Posterior vena cava (tissue), 2 donors: ENCODE data around the gene MYG1. TPM values are rescaled to one million over a fixed set of nuclear protein-coding genes. Genes with fewer than 3 reads are reported as not detected.

ENCODE experiments used
- DNase-seq: peaks from one replicate; pipeline ENCODE4 v3.0.0-alpha.2; 2020; ENCODE audit warnings: low spot score
- intact Hi-C, 2 donors: fragments of 100-400 bp; cut with DNase I; formaldehyde crosslinking; loops; one replicate each; pipeline versions ENCODE4 v1.14.1 to v1.14.2; 2022 to 2023
- total RNA-seq, 2 donors: library from RNA; stranded (reverse); fragmentation: NEBNext Ultra II Directional; extraction: Animal tissue kit (Norgen Biotek cat#: 25700); gene quantifications; one replicate each; pipeline ENCODE4 v1.2.1, GENCODE V29; 2021
- donor health status: DM: yes; HTN: yes; CAD: no.
- donor health status: DM: yes; HTN: yes; CAD: no.

MYG1 gene
- total RNA-seq, 2 donors from 2014 or later: 35.6 to 37.8 TPM

- DNase-seq: peak; percentile 90
- intact Hi-C loops: loop anchor here (10.0 kb wide), 1 partner anchor 160 kb away; the partner anchor contains the start of genes NPFF (in 2 of the 2) and TARBP2 (in 2 of the 2)
Observed at GRCh38 chr12:53344824-53345485, 45.5 kb downstream of the MYG1 start.

DNA sequence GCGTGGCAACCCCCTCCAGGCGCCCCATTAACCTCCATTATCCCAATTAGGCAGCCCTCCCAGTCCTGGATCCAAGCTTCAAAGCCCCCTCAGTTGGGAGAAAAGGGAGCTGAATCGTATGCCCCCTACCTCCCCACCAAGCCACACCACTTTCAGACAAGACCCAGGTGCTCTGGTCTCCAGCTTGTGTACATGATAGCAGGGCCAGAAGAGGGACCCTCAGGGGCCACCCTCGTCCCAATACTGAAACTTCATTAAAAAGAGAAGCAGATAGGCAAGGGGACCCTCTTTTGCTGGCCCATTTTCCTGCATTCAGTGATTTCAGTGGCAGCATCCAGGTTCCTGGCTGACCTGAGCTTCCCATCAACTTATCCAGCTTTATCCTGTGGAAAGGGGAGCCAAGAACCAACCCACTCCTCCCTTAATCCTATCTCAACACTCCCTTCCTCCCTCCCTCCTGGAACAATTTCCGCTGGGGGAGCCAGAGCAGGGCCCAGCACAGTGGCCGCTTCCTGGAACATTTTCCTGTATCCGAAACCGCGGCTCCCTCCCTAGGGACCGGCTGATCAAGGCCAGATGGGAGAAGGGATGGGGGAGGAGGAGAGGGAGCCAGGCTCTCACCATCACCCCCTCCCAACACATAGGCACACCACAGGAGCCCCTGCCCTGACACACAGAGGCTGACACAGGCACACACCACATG, 46.1 kb downstream of the MYG1 start:
- intact Hi-C loops: loop anchor here (10.0 kb wide), 1 partner anchor 159 kb away; the partner anchor contains the start of genes NPFF (in 2 of the 2) and TARBP2 (in 2 of the 2)
- no peak for DNase-seq

DNA sequence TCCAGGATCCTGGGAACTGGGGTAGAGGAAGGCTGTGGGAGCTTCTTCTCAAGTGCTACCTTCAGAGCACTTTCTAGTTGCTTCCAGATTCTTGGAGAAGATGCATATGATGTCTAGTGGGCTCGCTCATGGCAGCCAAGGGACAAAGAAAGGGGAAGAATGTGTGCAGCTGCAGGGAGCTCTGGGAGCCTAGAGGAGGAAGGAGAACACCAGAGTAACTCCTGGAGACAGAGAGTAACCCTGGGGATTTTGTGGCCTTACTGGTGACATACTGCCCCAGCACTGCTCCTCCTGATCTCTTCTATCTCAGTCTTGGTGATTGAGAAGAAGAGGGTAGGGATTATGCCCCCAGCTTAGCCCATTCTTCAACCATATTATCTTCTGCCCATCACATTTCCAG, 47.0 kb downstream of the MYG1 start:
- no peak for DNase-seq
- intact Hi-C loops: loop anchor here (10.0 kb wide), 1 partner anchor 158 kb away; the partner anchor contains the start of genes NPFF (in 2 of the 2) and TARBP2 (in 2 of the 2)

GRCh38 chr12:53347905-53348304, 48.4 kb downstream of the MYG1 start:
- intact Hi-C loops: loop anchor here (10.0 kb wide), 1 partner anchor 157 kb away; the partner anchor contains the start of genes NPFF (in 2 of the 2) and TARBP2 (in 2 of the 2)
- no peak for DNase-seq

DNA sequence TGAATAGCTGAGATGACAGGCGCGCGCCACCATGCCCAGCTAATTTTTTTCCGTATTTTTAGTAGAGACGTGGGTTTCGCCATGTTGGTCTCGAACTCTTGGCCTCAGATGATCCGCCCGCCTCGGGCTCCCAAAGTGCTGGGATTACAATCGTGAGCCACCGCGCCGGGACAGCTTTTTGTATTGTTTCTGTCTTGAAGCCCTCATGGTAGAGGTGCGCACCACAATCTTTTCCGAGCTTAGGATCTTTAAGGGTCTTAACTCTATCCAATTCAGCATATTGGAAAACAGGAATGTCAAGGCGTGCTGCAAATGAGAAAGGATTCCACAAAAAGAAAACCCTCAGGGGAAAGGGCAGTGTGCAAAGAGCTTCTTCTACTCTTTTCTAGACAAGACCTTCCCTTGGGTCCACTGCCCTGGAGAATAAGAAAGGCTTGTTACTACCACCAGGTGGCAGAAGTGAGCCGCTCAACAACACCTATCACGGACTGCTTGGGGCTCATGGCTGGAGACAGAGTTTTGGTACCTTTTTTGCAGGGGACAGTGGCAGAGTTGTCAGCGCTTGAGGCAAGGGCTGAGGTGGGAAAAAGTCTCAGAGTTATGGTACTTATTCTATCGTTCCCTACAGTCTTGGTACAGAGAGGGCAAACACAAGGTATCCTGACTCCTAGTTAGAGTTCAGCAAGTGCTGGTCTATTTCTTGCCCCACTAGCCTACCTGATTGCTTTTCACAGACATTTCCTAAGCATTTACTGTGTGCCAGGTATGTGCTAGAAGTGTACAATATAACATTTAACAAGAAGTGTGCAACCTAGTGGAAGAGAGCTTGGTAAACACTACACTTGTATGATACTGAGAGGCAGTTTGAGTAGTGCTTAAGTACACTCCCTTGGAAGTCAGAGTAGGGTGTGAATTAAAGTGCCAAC, 53.1 kb downstream of the MYG1 start:
- DNase-seq: peak; percentile 92
- intact Hi-C loops: loop anchor here (2.0 kb wide), 2 partner anchors 68 to 72 kb away; no protein-coding TSS in a partner anchor

DNA sequence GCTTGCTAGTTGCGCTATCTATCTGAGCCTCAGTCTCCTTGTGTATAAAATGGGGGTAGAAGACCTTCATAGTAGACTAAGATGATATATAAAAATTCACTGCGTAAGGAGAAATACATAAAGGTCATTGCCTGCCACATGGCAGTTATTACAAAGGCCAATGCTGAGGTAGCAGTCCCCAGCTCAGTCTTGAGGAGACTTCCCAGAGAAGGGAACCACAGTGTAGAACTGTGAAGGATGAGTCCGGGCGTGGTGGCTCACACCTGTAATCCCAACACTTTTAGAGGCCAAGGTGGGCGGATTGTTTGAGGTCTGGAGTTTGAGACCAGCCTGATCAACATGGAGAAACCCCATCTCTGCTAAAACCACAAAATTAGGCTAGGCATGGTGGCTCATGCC, 53.8 kb downstream of the MYG1 start:
- intact Hi-C loops: loop anchor here (2.0 kb wide), 2 partner anchors 68 to 72 kb away; no protein-coding TSS in a partner anchor
- DNase-seq: no peak

DNA sequence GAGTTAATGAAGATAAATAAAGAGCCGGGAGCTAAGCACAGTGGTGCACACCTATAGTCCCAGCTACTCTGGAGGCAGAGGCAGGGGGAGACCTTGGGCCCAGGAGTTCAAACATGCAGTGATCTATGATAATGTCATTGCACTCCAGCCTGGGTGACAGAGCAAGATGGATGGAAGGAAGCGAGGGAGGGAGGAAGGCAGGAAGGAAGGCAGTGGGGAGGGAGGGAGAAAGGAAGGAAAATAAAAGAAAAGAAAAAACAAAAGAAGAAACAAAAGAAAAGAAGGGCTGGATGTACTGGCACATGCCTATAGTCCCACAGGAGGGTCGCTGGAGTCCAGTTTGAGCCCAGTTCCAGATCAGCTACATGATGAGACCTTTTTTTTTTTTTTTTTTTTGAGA, 55.6 kb downstream of the MYG1 start:
- intact Hi-C loops: no loop called here
- DNase-seq: no peak

Other genes starting within 250 kb of the MYG1 start
- gene TNS2, start 249.6 kb upstream of the MYG1 start, total RNA-seq: 100 to 1,000 TPM; 139 to 218 TPM
- gene SPRYD3, start 220.3 kb upstream of the MYG1 start, total RNA-seq: 10 to 100 TPM; 77.6 to 90.5 TPM
- gene IGFBP6, start 202.0 kb upstream of the MYG1 start, total RNA-seq: 100 to 1,000 TPM; 679 to 733 TPM
- gene SOAT2, start 196.2 kb upstream of the MYG1 start, total RNA-seq: under 1 TPM; 0.32 to 0.90 TPM
- gene ZNF740, start 119.0 kb upstream of the MYG1 start, total RNA-seq: 10 to 100 TPM; 23.7 to 27.4 TPM
- gene CSAD, start 118.8 kb upstream of the MYG1 start, total RNA-seq: 10 to 100 TPM; 16.4 to 22.3 TPM
- gene ITGB7, start 92.4 kb upstream of the MYG1 start, total RNA-seq: 1 to 10 TPM; 2.1 to 2.9 TPM
- 10 to 100 TPM; 33.4 to 38.1 TPM for gene RARG, start 67.5 kb upstream of the MYG1 start, total RNA-seq
- 1 to 10 TPM in 1 of 2 donors, under 1 TPM in 1; 0.62 to 1.0 TPM for gene ESPL1, start 31.4 kb upstream of the MYG1 start, total RNA-seq
- gene PFDN5, start 4.2 kb upstream of the MYG1 start, total RNA-seq: 100 to 1,000 TPM; 473 to 486 TPM
- gene AAAS, start 21.9 kb downstream of the MYG1 start, total RNA-seq: 10 to 100 TPM; 29.5 to 35.3 TPM
- gene SP7, start 36.7 kb downstream of the MYG1 start, total RNA-seq: not detected
- gene SP1, start 80.5 kb downstream of the MYG1 start, total RNA-seq: 10 to 100 TPM; 55.1 to 59.9 TPM
- not detected for gene AMHR2, start 124.2 kb downstream of the MYG1 start, total RNA-seq
- 100 to 1,000 TPM in 1 of 2 donors, 10 to 100 TPM in 1; 99.1 to 102 TPM for gene PRR13, start 142.0 kb downstream of the MYG1 start, total RNA-seq
- gene PCBP2, start 152.4 kb downstream of the MYG1 start, total RNA-seq: 100 to 1,000 TPM; 500 to 501 TPM
- 10 to 100 TPM; 21.7 to 29.4 TPM for gene MAP3K12, start 199.8 kb downstream of the MYG1 start, total RNA-seq
- gene TARBP2, start 201.6 kb downstream of the MYG1 start, total RNA-seq: 10 to 100 TPM; 12.8 to 16.8 TPM
- not detected for gene NPFF, start 207.8 kb downstream of the MYG1 start, total RNA-seq